OCI-M2 (cell line): ENCODE data around the gene FBXO38.

Source experiments
- DNase-seq: peaks from one replicate; lab custom pipeline; 2025; ENCODE audit not compliant: unreplicated experiment; lab: John Stamatoyannopoulos, UW

FBXO38 gene

GRCh38 chr5:148471379-148471778, 87.6 kb downstream of the FBXO38 start:
- DNase-seq = no peak

GRCh38 chr5:148474025-148474511, 90.3 kb downstream of the FBXO38 start:
- no peak for DNase-seq

GRCh38 chr5:148476302-148476701, 92.5 kb downstream of the FBXO38 start:
- DNase-seq = no peak

GRCh38 chr5:148477429-148477828, 93.7 kb downstream of the FBXO38 start:
- no peak for DNase-seq

GRCh38 chr5:148482196-148482595, 98.4 kb downstream of the FBXO38 start:
- DNase-seq = no peak

GRCh38 chr5:148482697-148483462, 99.1 kb downstream of the FBXO38 start:
- DNase-seq = no peak

GRCh38 chr5:148483750-148484149, 100.0 kb downstream of the FBXO38 start:
- DNase-seq = no peak

GRCh38 chr5:148484651-148485050, 100.9 kb downstream of the FBXO38 start:
- DNase-seq = no peak

- DNase-seq = no peak
Measured at GRCh38 chr5:148486456-148486855, 102.7 kb downstream of the FBXO38 start.

- no peak for DNase-seq
Measured at GRCh38 chr5:148488757-148489156, 105.0 kb downstream of the FBXO38 start.

GRCh38 chr5:148491015-148491792, 107.4 kb downstream of the FBXO38 start:
- DNase-seq = no peak

GRCh38 chr5:148491793-148492184, 108.0 kb downstream of the FBXO38 start:
- no peak for DNase-seq

GRCh38 chr5:148492351-148492750, 108.6 kb downstream of the FBXO38 start:
- DNase-seq = no peak
